SK-N-SH treated with all-trans-retinoic acid at 6 μM for 48 hours (cell line): Measurements from ENCODE around the gene AKAP6.

Source experiments
- ARNTL ChIP-seq: fragments of 450-650 bp; formaldehyde crosslinking; IDR thresholded peaks from 2 replicates; pipeline ENCODE4 v1.5.0; 2020; ENCODE audit warnings: low read depth, mild to moderate bottlenecking, moderate library complexity, borderline replicate concordance
- BACH2 ChIP-seq: fragments of 250-450 bp; sonication (Bioruptor Pico); IDR thresholded peaks from 2 replicates; pipeline ENCODE4 v1.9.0; 2021; ENCODE audit warnings: mild to moderate bottlenecking, borderline replicate concordance
- CSDC2 ChIP-seq: fragments of 250-450 bp; sonication (Bioruptor Pico); IDR thresholded peaks from 2 replicates; pipeline ENCODE4 v1.5.0; 2020; ENCODE audit warnings: mild to moderate bottlenecking, moderate library complexity
- GLIS3 ChIP-seq: fragments of 250-450 bp; sonication (Bioruptor Pico); IDR thresholded peaks from 2 replicates; pipeline ENCODE4 v1.5.0; 2020; ENCODE audit warnings: mild to moderate bottlenecking, moderate library complexity
- PPARA ChIP-seq: fragments of 250-450 bp; sonication (Bioruptor Pico); IDR thresholded peaks from 2 replicates; pipeline ENCODE4 v1.5.0; 2020; ENCODE audit warnings: mild to moderate bottlenecking, borderline replicate concordance
- RARB ChIP-seq: fragments of 250-450 bp; sonication (Bioruptor Pico); IDR thresholded peaks from 2 replicates; pipeline ENCODE4 v1.8.0; 2021; ENCODE audit warnings: mild to moderate bottlenecking, moderate library complexity
- SNAI2 ChIP-seq: fragments of 250-450 bp; sonication (Bioruptor Pico); IDR thresholded peaks from 2 replicates; pipeline ENCODE4 v1.5.0; 2020; ENCODE audit warnings: mild to moderate bottlenecking, moderate library complexity
- TOX ChIP-seq: fragments of 250-450 bp; sonication (Bioruptor Pico); IDR thresholded peaks from 2 replicates; pipeline ENCODE4 v1.8.0; 2021; ENCODE audit warnings: mild to moderate bottlenecking, moderate library complexity, borderline replicate concordance
- ZFP3 ChIP-seq: fragments of 250-450 bp; sonication (Bioruptor Pico); IDR thresholded peaks from 2 replicates; pipeline ENCODE4 v1.5.0; 2020; ENCODE audit warnings: mild to moderate bottlenecking, moderate library complexity
- ZFP30 ChIP-seq: fragments of 450-650 bp; formaldehyde crosslinking; IDR thresholded peaks from 2 replicates; pipeline ENCODE4 v1.5.0; 2022; ENCODE audit warnings: mild to moderate bottlenecking, moderate library complexity
- ZNF70 ChIP-seq: fragments of 450-650 bp; formaldehyde crosslinking; IDR thresholded peaks from 2 replicates; pipeline ENCODE4 v1.5.0; 2020; ENCODE audit warnings: mild to moderate bottlenecking, moderate library complexity
- TF ChIP-seq, protein P1 (sequence below): fragments of 250-450 bp; sonication (Bioruptor Pico); IDR thresholded peaks from 2 replicates; pipeline ENCODE4 v1.5.0; 2020; ENCODE audit warnings: mild to moderate bottlenecking, moderate library complexity
- TF ChIP-seq, protein P2 (sequence below): fragments of 250-450 bp; sonication (Bioruptor Pico); IDR thresholded peaks from 2 replicates; pipeline ENCODE4 v1.5.1; 2020; ENCODE audit warnings: low read depth, mild to moderate bottlenecking, moderate library complexity
- TF ChIP-seq, protein P3 (sequence below): fragments of 250-450 bp; sonication (Bioruptor Pico); IDR thresholded peaks from 2 replicates; pipeline ENCODE4 v1.8.0; 2020; ENCODE audit warnings: mild to moderate bottlenecking, moderate library complexity, borderline replicate concordance

DNA sequence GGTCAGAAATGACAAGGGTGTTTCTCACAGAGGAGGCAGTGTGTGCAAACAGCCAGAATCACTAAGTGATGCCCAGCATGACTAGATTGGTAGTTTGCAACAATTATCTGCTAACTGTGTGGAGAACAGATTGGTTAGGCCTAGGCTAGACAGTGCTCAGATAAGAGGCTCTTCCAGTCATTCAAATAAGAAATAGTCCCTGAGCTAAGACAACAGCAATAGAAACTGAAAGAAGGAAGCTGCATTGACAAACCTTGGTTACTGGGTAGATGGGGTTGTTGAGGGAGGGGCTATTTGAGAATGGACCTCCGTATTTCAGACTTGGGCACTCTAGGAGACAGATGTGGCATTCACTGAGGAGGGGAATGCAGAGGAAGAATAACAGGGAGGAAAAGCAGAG lies 354.6 kb downstream of the AKAP6 start:
- TF ChIP-seq, protein P1, sequence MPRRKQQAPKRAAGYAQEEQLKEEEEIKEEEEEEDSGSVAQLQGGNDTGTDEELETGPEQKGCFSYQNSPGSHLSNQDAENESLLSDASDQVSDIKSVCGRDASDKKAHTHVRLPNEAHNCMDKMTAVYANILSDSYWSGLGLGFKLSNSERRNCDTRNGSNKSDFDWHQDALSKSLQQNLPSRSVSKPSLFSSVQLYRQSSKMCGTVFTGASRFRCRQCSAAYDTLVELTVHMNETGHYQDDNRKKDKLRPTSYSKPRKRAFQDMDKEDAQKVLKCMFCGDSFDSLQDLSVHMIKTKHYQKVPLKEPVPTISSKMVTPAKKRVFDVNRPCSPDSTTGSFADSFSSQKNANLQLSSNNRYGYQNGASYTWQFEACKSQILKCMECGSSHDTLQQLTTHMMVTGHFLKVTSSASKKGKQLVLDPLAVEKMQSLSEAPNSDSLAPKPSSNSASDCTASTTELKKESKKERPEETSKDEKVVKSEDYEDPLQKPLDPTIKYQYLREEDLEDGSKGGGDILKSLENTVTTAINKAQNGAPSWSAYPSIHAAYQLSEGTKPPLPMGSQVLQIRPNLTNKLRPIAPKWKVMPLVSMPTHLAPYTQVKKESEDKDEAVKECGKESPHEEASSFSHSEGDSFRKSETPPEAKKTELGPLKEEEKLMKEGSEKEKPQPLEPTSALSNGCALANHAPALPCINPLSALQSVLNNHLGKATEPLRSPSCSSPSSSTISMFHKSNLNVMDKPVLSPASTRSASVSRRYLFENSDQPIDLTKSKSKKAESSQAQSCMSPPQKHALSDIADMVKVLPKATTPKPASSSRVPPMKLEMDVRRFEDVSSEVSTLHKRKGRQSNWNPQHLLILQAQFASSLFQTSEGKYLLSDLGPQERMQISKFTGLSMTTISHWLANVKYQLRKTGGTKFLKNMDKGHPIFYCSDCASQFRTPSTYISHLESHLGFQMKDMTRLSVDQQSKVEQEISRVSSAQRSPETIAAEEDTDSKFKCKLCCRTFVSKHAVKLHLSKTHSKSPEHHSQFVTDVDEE = no peak
- TF ChIP-seq ZNF70 (CRISPR knock-in tag) (no peak), ZFP3 (CRISPR knock-in tag) (no peak), CSDC2 (no peak), BACH2 (CRISPR knock-in tag) (no peak), RARB (CRISPR knock-in tag) (no peak), TOX (CRISPR knock-in tag) (no peak), ARNTL (no peak), SNAI2 (no peak), ZFP30 (no peak), GLIS3 (no peak), PPARA (no peak)
- TF ChIP-seq, protein P2, sequence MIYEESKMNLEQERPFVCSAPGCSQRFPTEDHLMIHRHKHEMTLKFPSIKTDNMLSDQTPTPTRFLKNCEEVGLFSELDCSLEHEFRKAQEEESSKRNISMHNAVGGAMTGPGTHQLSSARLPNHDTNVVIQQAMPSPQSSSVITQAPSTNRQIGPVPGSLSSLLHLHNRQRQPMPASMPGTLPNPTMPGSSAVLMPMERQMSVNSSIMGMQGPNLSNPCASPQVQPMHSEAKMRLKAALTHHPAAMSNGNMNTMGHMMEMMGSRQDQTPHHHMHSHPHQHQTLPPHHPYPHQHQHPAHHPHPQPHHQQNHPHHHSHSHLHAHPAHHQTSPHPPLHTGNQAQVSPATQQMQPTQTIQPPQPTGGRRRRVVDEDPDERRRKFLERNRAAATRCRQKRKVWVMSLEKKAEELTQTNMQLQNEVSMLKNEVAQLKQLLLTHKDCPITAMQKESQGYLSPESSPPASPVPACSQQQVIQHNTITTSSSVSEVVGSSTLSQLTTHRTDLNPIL (CRISPR knock-in tag) = no peak
- TF ChIP-seq, protein P3, sequence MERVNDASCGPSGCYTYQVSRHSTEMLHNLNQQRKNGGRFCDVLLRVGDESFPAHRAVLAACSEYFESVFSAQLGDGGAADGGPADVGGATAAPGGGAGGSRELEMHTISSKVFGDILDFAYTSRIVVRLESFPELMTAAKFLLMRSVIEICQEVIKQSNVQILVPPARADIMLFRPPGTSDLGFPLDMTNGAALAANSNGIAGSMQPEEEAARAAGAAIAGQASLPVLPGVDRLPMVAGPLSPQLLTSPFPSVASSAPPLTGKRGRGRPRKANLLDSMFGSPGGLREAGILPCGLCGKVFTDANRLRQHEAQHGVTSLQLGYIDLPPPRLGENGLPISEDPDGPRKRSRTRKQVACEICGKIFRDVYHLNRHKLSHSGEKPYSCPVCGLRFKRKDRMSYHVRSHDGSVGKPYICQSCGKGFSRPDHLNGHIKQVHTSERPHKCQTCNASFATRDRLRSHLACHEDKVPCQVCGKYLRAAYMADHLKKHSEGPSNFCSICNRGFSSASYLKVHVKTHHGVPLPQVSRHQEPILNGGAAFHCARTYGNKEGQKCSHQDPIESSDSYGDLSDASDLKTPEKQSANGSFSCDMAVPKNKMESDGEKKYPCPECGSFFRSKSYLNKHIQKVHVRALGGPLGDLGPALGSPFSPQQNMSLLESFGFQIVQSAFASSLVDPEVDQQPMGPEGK (CRISPR knock-in tag) = no peak
